Measurements from ENCODE around the gene FAM114A1.
A peak's percentile ranks its signal among the peaks of the same experiment; 100 is the strongest.

FAM114A1 gene

DNA sequence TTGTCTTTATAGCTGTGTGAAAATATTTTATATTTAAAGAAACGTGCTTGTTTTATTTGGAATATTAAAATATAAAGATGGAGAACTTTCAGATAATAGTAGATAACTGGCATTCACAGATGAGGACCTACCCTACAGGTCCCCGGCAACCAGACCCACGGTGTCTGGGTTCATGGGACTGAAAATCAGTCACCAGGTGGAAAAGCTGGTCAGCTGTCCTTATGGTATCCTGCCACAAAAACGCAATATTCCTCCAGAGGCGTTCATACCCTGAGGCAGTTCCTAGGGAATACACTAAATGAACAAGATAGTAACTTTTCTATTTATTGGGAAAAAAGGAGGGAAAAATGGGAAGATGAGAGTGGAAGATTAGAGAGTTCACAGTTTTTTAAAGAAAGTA is 12.1 kb upstream of the FAM114A1 start:
- H4K5ac ChIP-seq (ENCODE audit: low read length), result no peak overlapping the region
- H3K23ac ChIP-seq (ENCODE audit: low read length), result no peak overlapping the region
- no peaks in the 10 kb centered on the region for H3K27me3 ChIP-seq (ENCODE audit: insufficient read depth, low read length, poor library complexity)
- H2BK5ac ChIP-seq (ENCODE audit: low read length), result no peak overlapping the region
- no peaks in the 10 kb centered on the region for H3K79me2 ChIP-seq (ENCODE audit: control insufficient read depth, insufficient read depth, low read length)
- no peaks in the 10 kb centered on the region for H3K36me3 ChIP-seq (ENCODE audit: control insufficient read depth, insufficient read depth, low read length)
- 100% methylated on average over 1 of the region's 5 CpGs for WGBS (ENCODE audit: extremely low coverage, insufficient coverage, low lambda C conversion rate)
- H3K4me2 ChIP-seq (ENCODE audit: low read length), result no peak overlapping the region
- no peaks in the 10 kb centered on the region for H3K4me1 ChIP-seq (ENCODE audit: control insufficient read depth, low read depth, low read length)
- no peak overlapping the region for H3K4ac ChIP-seq (ENCODE audit: low read depth, low read length)
- no peak overlapping the region for H2AK5ac ChIP-seq (ENCODE audit: low read length)
- no peak overlapping the region for H3K9ac ChIP-seq (ENCODE audit: low read length)
- H3K4me3 ChIP-seq (ENCODE audit: low read length), result no peak overlapping the region
- H2BK120ac ChIP-seq (ENCODE audit: low read depth, low read length), result no peak overlapping the region
- no peak for DNase-seq
- H3K27ac ChIP-seq (ENCODE audit: low read depth, low read length), result no peak overlapping the region
- H2BK15ac ChIP-seq (replicated peaks; ENCODE audit: low read depth), result no peak overlapping the region
- no peak overlapping the region for H4K8ac ChIP-seq (ENCODE audit: low read depth, low read length)
- no peak overlapping the region for H3K56ac ChIP-seq (ENCODE audit: low read length)
- H3K18ac ChIP-seq (ENCODE audit: low read length), result no peak overlapping the region
- H3K79me1 ChIP-seq (ENCODE audit: low read length), result no peaks in the 10 kb centered on the region

- Histone ChIP-seq H3K56ac (ENCODE audit: low read length) (no peak overlapping the region), H4K5ac (ENCODE audit: low read length) (no peak overlapping the region), H3K27me3 (ENCODE audit: insufficient read depth, low read length, poor library complexity) (no peaks in the 10 kb centered on the region), H2BK5ac (ENCODE audit: low read length) (no peak overlapping the region), H3K18ac (ENCODE audit: low read length) (no peak overlapping the region), H3K36me3 (ENCODE audit: control insufficient read depth, insufficient read depth, low read length) (no peaks in the 10 kb centered on the region), H3K4me3 (ENCODE audit: low read length) (no peak overlapping the region), H3K4me2 (ENCODE audit: low read length) (no peak overlapping the region), H3K4ac (ENCODE audit: low read depth, low read length) (no peak overlapping the region), H2BK120ac (ENCODE audit: low read depth, low read length) (no peak overlapping the region), H4K8ac (ENCODE audit: low read depth, low read length) (no peak overlapping the region), H3K79me1 (ENCODE audit: low read length) (no peaks in the 10 kb centered on the region), H2AK5ac (ENCODE audit: low read length) (no peak overlapping the region), H3K79me2 (ENCODE audit: control insufficient read depth, insufficient read depth, low read length) (no peaks in the 10 kb centered on the region), H3K9ac (ENCODE audit: low read length) (no peak overlapping the region), H3K27ac (ENCODE audit: low read depth, low read length) (no peak overlapping the region), H3K4me1 (ENCODE audit: control insufficient read depth, low read depth, low read length) (no peaks in the 10 kb centered on the region), H3K23ac (ENCODE audit: low read length) (no peak overlapping the region), H2BK15ac (replicated peaks; ENCODE audit: low read depth) (no peak overlapping the region)
- no peak for DNase-seq
- no CpG with 5 or more reads among the region's 4 CpGs for WGBS (ENCODE audit: extremely low coverage, insufficient coverage, low lambda C conversion rate)
Observed at GRCh38 chr4:38856046-38856445, 11.6 kb upstream of the FAM114A1 start.

DNA sequence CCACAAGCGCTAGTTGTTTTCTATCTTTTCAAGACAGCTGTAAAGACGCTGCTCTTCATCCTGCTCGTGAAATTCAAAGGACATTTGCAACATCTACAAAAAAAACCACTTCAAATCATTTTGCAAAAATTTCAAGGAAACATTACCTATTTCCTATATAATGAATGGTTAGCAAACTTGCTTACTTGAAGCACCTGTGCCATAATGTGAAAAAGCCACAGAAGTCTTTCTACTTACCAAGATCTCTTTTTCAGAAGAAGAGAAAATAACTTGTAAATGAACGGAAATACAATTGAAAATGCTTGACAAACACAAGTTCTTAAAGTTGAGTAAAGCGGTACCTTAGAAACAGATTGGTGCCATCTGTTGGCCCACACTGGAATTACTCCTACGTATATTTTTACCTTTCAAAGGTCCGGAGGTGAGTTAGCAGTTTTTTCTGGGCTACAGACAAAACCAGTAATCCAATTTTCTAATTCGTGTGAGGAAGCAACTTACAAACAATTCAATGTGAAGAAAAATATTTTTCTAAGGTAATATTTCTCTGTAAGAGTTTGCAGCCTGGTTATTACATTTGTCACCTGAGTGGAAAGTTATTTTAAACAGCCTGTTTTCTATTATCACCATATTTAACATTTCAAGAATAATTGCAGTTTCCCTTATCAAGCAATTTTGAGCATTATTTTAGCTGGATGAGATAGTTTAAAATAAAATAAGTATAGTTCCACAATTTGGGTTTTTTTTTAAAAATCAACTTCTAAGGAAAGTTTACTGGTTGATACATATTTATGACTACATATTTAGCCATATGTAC is 10.9 kb upstream of the FAM114A1 start, which contains the start of gene TLR6:
TSS of gene TLR6 (minus strand) at position 294 of the 814 bp plus-strand sequence. CDS start 27,344 bp downstream, outside the sequence.
- Histone ChIP-seq H4K8ac (ENCODE audit: low read depth, low read length) (no peak within 1 kb of the TSS), H2AK5ac (ENCODE audit: low read length) (no peak within 1 kb of the TSS), H3K23ac (ENCODE audit: low read length) (no peak within 1 kb of the TSS), H3K4me3 (ENCODE audit: low read length) (no peak within 1 kb of the TSS), H3K56ac (ENCODE audit: low read length) (no peak within 1 kb of the TSS), H2BK5ac (ENCODE audit: low read length) (no peak within 1 kb of the TSS), H4K5ac (ENCODE audit: low read length) (no peak within 1 kb of the TSS), H3K18ac (ENCODE audit: low read length) (peak within 1 kb of the TSS; percentile 30), H3K9ac (ENCODE audit: low read length) (no peak within 1 kb of the TSS), H3K4me1 (ENCODE audit: control insufficient read depth, low read depth, low read length) (no peaks in the 10 kb centered on the region), H3K4ac (ENCODE audit: low read depth, low read length) (no peak within 1 kb of the TSS), H3K27me3 (ENCODE audit: insufficient read depth, low read length, poor library complexity) (no peaks in the 10 kb centered on the region), H3K36me3 (ENCODE audit: control insufficient read depth, insufficient read depth, low read length) (no peaks in the 10 kb centered on the region), H2BK120ac (ENCODE audit: low read depth, low read length) (no peak within 1 kb of the TSS), H3K79me2 (ENCODE audit: control insufficient read depth, insufficient read depth, low read length) (no peaks in the 10 kb centered on the region), H3K27ac (ENCODE audit: low read depth, low read length) (no peak within 1 kb of the TSS), H3K4me2 (ENCODE audit: low read length) (no peak within 1 kb of the TSS), H2BK15ac (replicated peaks; ENCODE audit: low read depth) (no peak within 1 kb of the TSS), H3K79me1 (ENCODE audit: low read length) (no peaks in the 10 kb centered on the region)
- peak; percentile 84 for DNase-seq
- WGBS (ENCODE audit: extremely low coverage, insufficient coverage, low lambda C conversion rate), result no CpG with 5 or more reads among the region's 8 CpGs

DNA sequence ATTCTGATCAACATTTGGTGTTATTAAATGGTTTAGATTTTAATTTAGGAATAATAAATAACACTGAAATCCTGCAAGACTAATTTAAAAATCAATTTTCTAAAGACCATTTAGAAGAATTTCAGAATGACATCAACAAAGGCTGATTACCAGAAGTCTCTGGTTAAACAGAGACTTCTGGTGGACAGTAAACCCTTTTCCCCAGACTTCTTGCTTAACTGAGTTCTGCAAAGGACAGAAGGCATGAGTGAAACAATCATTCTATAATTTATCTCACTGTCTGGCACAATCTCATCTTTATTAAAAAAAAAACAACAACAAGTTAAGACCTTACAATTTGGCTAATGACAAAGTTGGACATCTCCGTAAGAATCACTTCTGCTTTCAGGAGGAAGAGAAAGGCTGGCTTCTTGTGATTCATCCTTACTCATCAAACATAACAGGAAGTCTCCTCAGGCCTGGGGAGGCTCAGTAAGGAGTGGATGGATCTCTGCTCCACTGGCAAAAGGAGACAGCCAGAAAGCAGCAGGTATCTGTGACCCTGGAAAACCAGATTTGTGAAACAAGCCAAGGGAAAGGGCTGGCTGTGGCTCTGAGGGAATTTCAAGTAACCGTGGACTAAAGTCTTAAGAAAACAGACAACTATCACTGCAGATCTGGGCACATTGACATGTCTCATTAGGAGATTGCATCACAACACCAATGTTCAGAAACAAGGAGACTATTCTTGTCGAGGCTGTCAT is 10.1 kb upstream of the FAM114A1 start:
- H2BK5ac ChIP-seq (ENCODE audit: low read length), result no peak overlapping the region
- peak overlapping the region; percentile 78 for H2BK15ac ChIP-seq (replicated peaks; ENCODE audit: low read depth)
- no peaks in the 10 kb centered on the region for H3K27me3 ChIP-seq (ENCODE audit: insufficient read depth, low read length, poor library complexity)
- no peak overlapping the region for H2BK120ac ChIP-seq (ENCODE audit: low read depth, low read length)
- H2AK5ac ChIP-seq (ENCODE audit: low read length), result no peak overlapping the region
- no peaks in the 10 kb centered on the region for H3K79me2 ChIP-seq (ENCODE audit: control insufficient read depth, insufficient read depth, low read length)
- no peak overlapping the region for H4K8ac ChIP-seq (ENCODE audit: low read depth, low read length)
- H3K27ac ChIP-seq (ENCODE audit: low read depth, low read length), result no peak overlapping the region
- no peaks in the 10 kb centered on the region for H3K79me1 ChIP-seq (ENCODE audit: low read length)
- no peak overlapping the region for H4K5ac ChIP-seq (ENCODE audit: low read length)
- H3K4me2 ChIP-seq (ENCODE audit: low read length), result no peak overlapping the region
- H3K18ac ChIP-seq (ENCODE audit: low read length), result peak overlapping the region; percentile 30
- no peak overlapping the region for H3K23ac ChIP-seq (ENCODE audit: low read length)
- H3K9ac ChIP-seq (ENCODE audit: low read length), result no peak overlapping the region
- H3K4me3 ChIP-seq (ENCODE audit: low read length), result no peak overlapping the region
- H3K36me3 ChIP-seq (ENCODE audit: control insufficient read depth, insufficient read depth, low read length), result no peaks in the 10 kb centered on the region
- no peak overlapping the region for H3K4ac ChIP-seq (ENCODE audit: low read depth, low read length)
- no peak overlapping the region for H3K56ac ChIP-seq (ENCODE audit: low read length)
- peak; percentile 66 for DNase-seq
- WGBS (ENCODE audit: extremely low coverage, insufficient coverage, low lambda C conversion rate), result no CpG with 5 or more reads among the region's 3 CpGs
- H3K4me1 ChIP-seq (ENCODE audit: control insufficient read depth, low read depth, low read length), result no peaks in the 10 kb centered on the region

DNA sequence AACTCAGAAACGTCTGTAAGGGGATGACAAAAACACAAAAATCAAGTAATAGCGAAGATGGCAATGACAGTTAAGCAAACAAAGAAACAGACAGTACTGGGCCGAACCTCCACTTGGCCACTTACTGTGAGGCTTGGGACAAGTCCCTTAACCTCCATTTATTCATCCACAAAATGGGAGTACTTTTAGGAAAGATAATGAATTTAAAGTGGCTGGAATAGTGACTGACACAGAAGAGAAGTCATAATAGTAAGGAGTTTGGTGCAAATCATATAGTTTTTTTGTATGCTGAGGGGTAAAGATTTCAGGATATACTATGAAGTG is 9.5 kb upstream of the FAM114A1 start:
- Histone ChIP-seq H3K18ac (ENCODE audit: low read length) (peak overlapping the region; percentile 30), H2BK5ac (ENCODE audit: low read length) (no peak overlapping the region), H3K4me1 (ENCODE audit: control insufficient read depth, low read depth, low read length) (no peaks in the 10 kb centered on the region), H3K36me3 (ENCODE audit: control insufficient read depth, insufficient read depth, low read length) (no peaks in the 10 kb centered on the region), H3K79me2 (ENCODE audit: control insufficient read depth, insufficient read depth, low read length) (no peaks in the 10 kb centered on the region), H3K4me2 (ENCODE audit: low read length) (no peak overlapping the region), H2BK120ac (ENCODE audit: low read depth, low read length) (no peak overlapping the region), H3K4me3 (ENCODE audit: low read length) (no peak overlapping the region), H3K79me1 (ENCODE audit: low read length) (no peaks in the 10 kb centered on the region), H3K56ac (ENCODE audit: low read length) (no peak overlapping the region), H2AK5ac (ENCODE audit: low read length) (no peak overlapping the region), H3K9ac (ENCODE audit: low read length) (no peak overlapping the region), H3K4ac (ENCODE audit: low read depth, low read length) (no peak overlapping the region), H2BK15ac (replicated peaks; ENCODE audit: low read depth) (peak overlapping the region; percentile 78), H4K8ac (ENCODE audit: low read depth, low read length) (no peak overlapping the region), H3K23ac (ENCODE audit: low read length) (no peak overlapping the region), H4K5ac (ENCODE audit: low read length) (no peak overlapping the region), H3K27ac (ENCODE audit: low read depth, low read length) (no peak overlapping the region), H3K27me3 (ENCODE audit: insufficient read depth, low read length, poor library complexity) (no peaks in the 10 kb centered on the region)
- DNase-seq, result no peak
- no CpG with 5 or more reads among the region's 3 CpGs for WGBS (ENCODE audit: extremely low coverage, insufficient coverage, low lambda C conversion rate)
